HG02943 (cell line): ENCODE data around the gene RAB44.

Experiments
- ATAC-seq: cut with Tn5 transposase; IDR thresholded peaks from one replicate; pipeline ENCODE4 v1.9.1; 2021; ENCODE audit warnings: mild to moderate bottlenecking, low read depth, moderate library complexity; ENCODE audit not compliant: unreplicated experiment

RAB44 gene

GRCh38 chr6:36765594-36766398 is 68.2 kb downstream of the RAB44 start:
- peak; percentile 59 for ATAC-seq

- ATAC-seq, result no peak
Measured at GRCh38 chr6:36766399-36766945, 68.8 kb downstream of the RAB44 start.

- no peak for ATAC-seq
Measured at GRCh38 chr6:36769183-36769675, 71.6 kb downstream of the RAB44 start.

GRCh38 chr6:36769676-36770499 is 72.3 kb downstream of the RAB44 start:
- no peak for ATAC-seq

GRCh38 chr6:36771145-36771544 is 73.5 kb downstream of the RAB44 start:
- ATAC-seq, result no peak

- ATAC-seq, result no peak
Measured at GRCh38 chr6:36772397-36772796, 74.8 kb downstream of the RAB44 start.

- ATAC-seq, result no peak
Measured at GRCh38 chr6:36774331-36774730, 76.7 kb downstream of the RAB44 start.

- no peak for ATAC-seq
Measured at GRCh38 chr6:36776167-36776566, 78.5 kb downstream of the RAB44 start.

GRCh38 chr6:36777801-36778200 is 80.2 kb downstream of the RAB44 start:
- ATAC-seq, result no peak

GRCh38 chr6:36779227-36779626 is 81.6 kb downstream of the RAB44 start:
- ATAC-seq, result no peak

GRCh38 chr6:36780442-36781177 is 83.0 kb downstream of the RAB44 start:
- no peak for ATAC-seq

GRCh38 chr6:36781669-36782068 is 84.0 kb downstream of the RAB44 start:
- ATAC-seq, result no peak
